ENCODE results near the gene ST8SIA1.

DNA sequence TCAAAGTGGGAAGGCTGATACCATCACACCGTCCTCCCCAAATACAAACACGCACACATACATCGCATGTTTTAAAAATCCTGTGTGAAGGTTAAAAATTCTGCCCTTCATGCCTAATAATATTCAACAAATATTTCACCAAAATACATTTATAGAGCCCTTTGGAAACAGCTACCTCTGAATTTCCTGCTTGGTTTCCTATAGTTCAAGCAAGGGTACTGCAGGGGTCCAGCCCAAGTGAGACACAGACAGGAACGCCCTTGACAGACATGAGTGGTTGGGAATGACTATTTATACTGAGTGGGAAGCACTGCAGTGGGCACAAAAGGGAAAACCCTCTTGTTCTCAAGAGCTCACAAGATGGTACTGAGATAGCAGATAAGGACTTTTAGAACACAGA lies 51.0 kb downstream of the ST8SIA1 start:
- TF ChIP-seq, protein P1, sequence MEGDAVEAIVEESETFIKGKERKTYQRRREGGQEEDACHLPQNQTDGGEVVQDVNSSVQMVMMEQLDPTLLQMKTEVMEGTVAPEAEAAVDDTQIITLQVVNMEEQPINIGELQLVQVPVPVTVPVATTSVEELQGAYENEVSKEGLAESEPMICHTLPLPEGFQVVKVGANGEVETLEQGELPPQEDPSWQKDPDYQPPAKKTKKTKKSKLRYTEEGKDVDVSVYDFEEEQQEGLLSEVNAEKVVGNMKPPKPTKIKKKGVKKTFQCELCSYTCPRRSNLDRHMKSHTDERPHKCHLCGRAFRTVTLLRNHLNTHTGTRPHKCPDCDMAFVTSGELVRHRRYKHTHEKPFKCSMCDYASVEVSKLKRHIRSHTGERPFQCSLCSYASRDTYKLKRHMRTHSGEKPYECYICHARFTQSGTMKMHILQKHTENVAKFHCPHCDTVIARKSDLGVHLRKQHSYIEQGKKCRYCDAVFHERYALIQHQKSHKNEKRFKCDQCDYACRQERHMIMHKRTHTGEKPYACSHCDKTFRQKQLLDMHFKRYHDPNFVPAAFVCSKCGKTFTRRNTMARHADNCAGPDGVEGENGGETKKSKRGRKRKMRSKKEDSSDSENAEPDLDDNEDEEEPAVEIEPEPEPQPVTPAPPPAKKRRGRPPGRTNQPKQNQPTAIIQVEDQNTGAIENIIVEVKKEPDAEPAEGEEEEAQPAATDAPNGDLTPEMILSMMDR (IDR thresholded peaks at IDR 0.05; ENCODE audit: low read depth, low read length, poor library complexity, severe bottlenecking): no peak
- no peak for TF ChIP-seq EZH2phosphoT487 (IDR thresholded peaks at IDR 0.05; ENCODE audit: borderline replicate concordance, low read length)
